NCI-H1048 (cell line): ENCODE measurements around the gene SYT2.
"Not testable (repeated sequence)": the region's sequence is repeated elsewhere in the genome, so short reads cannot be mapped to it uniquely, and the experiment has no call there.

Experiments used
- DNase-seq: peaks from one replicate; lab custom pipeline; 2025; lab: John Stamatoyannopoulos, UW

The SYT2 gene

DNA sequence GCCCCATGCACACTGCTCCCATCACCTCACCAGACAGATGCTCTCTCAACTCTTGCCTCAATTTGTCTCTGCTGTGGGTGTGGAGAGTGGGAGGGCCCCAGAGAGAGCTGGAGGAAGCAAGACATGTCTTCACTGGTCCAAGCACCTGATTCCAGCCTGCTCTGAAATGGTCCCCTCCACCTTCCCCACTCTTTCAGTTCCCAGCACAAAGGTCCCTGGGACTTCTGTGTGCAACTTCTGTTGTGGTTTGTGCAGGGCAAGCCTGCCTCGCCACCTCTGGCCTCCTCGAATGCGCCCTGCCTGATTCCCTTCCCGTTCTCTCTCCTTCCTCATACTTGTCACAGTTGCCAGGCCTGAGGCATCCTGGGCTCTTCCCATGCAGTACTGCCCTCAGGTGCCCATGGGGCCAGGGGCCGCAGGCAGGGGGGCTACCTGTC, 119.3 kb downstream of the SYT2 start:
- no peak for DNase-seq

GRCh38 chr1:202590126-202590525, 120.1 kb downstream of the SYT2 start:
- no peak for DNase-seq

- no peak for DNase-seq
Measured at GRCh38 chr1:202589190-202589930, 120.9 kb downstream of the SYT2 start.

DNA sequence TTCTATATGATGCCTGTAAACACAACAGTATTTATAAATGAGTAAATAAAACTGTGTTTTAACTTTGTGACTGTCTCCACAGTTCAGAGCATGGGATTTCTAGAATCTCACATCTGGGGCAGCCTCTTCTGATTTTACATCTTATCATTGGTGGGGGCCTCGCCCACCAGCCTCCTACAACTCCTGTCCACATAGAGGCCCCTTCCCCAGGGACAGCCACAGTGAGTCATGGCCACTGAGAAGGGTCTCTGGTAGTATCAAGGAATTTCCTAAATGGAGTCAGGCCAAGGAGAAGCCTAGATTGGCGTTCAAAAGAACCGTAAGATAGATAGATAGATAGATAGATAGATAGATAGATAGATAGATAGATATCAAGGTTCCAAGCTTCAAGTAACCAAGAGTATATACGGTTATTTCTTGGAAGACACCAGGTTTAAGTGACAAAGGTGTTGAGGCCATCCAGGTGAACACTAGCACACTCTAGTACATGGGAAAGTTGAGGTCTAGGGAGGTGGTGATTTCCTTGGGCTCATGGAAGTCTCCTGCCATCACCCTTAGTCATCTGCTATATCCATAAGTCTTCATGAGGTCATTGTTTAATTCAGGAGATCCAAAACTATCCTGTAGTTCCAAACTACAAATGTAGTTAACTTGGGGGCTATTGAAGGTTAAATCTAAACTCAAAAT, 121.6 kb downstream of the SYT2 start:
- no peak for DNase-seq

GRCh38 chr1:202587859-202588485, 122.3 kb downstream of the SYT2 start:
- no peak for DNase-seq

GRCh38 chr1:202586871-202587270, 123.4 kb downstream of the SYT2 start:
- DNase-seq = no peak

GRCh38 chr1:202586018-202586821, 124.0 kb downstream of the SYT2 start:
- no peak for DNase-seq

DNA sequence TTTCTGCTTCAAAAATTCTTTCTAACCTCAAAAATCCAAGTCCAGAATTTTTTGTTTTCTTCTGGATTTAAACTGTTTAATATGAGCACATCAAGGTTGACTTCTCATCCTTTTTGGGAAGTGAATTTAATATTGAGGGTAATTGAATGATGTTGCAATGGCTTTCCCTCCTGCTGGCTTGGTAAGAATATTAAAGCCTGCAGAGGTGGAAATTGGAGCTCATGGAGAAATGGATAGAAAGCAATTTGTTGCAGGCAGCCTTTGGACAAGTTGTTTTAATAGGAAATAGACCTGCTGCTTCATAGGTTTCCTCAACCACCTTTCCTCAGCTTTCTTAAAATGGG, 124.7 kb downstream of the SYT2 start:
- no peak for DNase-seq

DNA sequence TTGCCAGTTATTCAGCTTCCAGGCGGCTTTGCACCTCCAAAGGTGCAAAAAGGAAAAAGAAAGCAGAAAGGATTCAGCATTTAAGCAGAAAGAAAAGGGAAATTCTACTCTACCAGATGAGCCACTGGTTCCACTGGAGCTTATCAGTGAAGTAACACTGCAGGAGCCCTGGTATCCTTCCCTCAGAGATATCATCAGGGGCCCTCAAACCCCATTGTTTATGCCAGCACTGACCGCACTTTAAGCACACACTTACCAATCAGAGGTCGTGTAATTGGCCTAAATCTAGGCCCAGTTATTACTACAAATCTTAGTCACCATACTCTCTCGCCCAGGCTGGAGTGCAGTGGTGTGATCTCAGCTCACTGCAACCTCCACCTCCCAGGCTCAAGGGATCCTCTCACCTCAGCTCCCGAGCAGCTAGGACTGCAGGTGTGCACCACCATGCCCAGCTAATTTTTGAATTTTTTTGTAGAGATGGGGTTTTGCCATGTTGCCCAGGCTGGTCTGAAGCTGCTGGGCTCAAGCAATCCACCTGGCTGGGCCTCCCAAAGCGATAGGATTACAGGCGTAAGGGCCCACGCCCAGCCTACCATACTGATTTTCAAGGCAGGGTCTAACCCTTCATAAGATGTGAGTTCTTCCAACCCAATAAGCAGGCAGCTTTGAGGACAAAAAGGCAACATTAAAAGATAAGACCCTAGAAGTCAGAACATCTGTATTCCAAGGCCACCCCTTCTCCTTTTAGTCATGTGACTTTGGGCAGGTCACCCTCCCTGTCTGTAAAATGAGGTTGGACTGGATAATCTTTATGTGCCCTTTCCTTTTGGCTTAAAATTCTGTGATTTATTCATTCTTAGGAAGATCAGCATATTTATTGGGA, 125.3 kb downstream of the SYT2 start:
- DNase-seq = no peak

DNA sequence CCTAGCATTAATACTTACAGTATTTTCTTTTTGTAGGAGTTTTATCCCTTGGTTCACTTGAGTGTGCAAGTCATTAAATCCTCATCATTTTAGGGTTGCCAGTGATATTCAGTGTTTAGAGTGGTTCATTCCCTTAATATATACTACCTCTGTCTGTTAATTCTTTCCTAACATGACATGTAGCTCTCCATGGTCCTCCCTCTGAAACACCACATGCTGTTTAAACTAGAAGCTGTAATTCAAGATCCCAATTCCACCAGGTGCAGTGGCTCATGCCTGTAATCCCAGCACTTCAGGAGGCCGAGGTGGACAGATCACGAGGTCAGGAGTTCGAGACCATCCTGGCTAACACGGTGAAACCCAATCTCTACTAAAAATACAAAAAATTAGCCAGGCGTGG, 127.9 kb downstream of the SYT2 start:
- DNase-seq = not testable (repeated sequence)

- no peak for DNase-seq
Measured at GRCh38 chr1:202580619-202581018, 129.6 kb downstream of the SYT2 start.

DNA sequence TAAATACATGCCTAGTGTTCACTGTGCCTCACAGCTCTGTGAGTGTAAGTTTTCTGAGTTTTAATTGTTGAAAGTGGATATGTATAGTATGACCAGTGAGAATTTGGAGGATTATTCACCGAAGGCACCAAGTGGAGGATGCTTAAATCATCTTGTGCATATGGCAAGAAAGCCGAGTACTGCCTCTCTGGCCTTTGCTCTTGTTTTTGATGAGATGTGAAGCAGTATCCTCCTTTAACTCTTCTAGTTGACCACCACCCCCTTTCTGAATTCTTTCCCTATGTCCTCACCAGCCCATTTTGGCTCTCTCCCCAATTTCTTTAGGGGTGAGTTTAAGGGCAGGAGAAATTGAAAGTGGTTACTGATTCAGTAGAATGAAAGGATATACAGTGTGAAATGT, 130.4 kb downstream of the SYT2 start:
- DNase-seq = no peak

DNA sequence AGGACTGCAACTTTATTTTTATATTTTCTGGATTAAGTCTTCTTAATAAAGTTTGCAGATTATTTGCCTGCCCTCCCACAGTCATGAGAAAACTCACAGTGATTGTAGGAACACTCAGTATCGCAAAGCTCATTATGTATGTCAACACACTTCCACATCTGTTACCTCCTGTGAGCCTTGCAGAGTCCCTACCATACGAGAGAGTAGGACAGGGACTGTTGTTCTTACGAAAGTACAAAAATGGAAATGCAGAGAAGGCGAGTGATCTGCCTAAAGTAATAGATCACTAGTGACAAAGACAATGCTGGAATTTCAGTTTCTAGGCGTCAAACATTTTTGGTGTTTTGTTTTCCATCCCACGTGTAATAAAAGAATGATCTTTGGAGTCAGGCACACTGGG, 131.7 kb downstream of the SYT2 start:
- DNase-seq = no peak

- DNase-seq = no peak
Measured at GRCh38 chr1:202578001-202578504, 132.2 kb downstream of the SYT2 start.

DNA sequence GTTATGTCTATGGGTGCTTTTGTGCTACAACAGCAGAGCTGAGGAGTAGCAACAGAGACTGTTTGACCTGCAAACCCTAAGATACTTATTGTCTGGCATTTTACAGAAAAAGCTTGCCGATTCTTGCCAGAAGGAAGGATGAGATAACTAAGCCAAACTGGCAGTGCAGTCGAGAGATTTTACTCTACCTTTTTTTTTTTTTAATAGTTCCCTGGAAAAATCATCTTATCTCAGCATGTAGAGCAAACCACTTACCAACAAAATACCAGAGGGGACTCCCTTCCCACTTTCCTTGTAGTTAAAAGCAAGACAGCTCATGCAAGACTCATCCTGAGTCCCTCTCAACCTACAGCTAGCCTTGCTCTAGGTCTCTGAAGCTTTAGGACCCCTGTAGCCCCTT, 132.9 kb downstream of the SYT2 start:
- DNase-seq = no peak

DNA sequence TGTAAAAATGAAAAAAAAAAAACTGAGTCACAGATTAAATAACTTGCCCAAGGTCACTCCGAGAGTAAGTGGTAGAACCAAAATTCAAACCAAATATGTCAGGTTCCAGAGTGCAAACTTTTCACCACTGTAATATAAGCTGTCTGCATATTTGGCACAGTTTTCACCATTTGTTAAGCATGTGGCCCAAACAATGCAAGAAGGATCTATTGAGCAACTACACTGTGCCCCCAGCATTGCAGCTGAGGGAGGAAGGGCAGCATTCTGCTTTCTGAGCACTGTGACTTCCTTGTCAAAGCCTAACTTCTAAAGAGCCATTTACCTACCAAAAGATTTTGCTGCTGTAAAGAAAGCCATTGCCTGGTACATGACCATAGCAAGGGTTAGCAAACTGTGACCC, 133.4 kb downstream of the SYT2 start:
- DNase-seq = no peak

- no peak for DNase-seq
Measured at GRCh38 chr1:202575918-202576653, 134.2 kb downstream of the SYT2 start.

- no peak for DNase-seq
Measured at GRCh38 chr1:202572867-202573266, 137.4 kb downstream of the SYT2 start.

GRCh38 chr1:202571719-202572339, 138.4 kb downstream of the SYT2 start:
- DNase-seq = peak; percentile 28
